Amniotic epithelial cell (primary cell): ENCODE measurements around the gene DUS1L.
A peak's percentile ranks its signal among the peaks of the same experiment; 100 is the strongest.

ENCODE experiments used
- DNase-seq: peaks from one replicate; pipeline ENCODE4 v3.0.0-alpha.2; 2010; ENCODE audit warnings: low read depth

The DUS1L gene

DNA sequence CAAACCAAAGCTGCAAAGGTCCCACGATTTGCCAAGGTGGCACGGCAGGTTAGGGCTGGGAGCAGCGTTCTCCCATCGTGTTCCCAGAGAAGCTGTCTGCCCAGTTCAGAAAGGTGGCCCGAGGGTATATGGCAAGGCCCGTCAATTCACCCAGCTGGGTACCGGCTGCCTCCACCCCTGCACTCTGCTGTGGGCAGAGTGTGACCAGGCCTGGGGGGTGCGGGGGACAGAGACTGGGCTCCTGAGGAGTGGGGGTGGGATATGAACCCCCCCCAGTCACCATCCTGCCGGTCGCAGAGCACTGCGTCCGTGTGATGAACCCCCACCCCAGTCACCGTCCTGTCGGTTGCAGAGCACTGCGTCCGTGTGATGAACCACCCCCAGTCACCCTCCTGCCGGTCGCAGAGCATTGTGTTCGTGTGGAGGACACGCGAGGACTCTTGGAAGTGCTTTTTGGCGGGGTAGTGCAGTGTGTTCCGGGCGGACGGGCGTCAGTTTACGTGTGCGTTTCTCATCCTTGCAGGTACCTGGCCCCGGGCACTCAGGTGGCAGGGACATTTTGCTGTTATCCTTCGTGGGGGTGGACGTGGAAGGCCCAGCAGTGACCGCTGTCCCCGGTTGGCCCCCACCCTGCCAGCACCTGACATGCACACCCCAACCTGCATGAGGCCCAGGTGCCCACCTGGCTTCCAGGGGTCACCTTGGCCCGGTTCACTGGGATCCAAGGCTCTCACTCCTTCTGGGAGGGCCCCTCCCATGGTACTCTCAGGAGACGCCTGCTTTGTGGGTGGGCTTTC lies 35.1 kb upstream of the DUS1L start:
- DNase-seq = no peak

DNA sequence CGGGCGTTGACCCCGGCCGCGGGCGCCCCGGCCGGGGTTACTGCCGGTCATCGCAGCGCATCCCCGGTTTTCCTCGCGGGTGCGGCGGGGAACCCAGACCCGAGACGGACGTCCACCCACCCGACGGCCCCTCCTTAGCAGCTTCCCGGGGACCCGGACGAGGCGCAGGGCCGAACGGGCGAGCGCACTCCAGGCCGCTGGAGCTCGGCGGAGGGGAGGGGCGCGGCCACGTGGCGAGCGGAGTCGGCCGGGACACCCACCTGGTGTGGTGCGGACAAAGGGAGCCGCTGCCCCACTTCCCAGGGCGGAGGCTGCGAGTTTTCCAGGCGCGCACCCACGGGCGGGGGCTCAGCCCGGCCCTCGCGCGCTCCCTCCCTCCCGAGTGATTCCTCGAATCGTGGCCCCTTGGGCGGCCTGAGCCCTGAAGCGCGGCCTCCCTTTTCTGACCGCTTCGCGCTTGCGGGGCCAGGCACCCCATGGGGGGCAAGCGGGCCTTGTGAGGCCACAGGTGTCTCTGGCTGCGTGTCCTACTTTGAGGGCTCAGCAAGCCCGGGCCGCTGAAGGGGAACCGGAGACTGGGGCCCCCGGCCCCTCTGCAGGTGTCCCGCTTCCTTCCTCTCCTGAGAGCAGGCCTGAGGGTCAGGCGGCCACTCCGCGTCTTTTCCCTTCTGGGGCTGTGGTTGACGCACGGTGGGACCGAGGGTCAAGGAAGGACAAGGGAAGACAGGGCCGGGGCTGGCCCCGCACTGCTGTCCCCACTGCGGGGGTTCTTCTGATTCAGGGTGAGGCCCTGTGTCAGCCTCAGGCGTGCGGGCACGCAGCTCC lies 33.5 kb upstream of the DUS1L start:
- no peak for DNase-seq

DNA sequence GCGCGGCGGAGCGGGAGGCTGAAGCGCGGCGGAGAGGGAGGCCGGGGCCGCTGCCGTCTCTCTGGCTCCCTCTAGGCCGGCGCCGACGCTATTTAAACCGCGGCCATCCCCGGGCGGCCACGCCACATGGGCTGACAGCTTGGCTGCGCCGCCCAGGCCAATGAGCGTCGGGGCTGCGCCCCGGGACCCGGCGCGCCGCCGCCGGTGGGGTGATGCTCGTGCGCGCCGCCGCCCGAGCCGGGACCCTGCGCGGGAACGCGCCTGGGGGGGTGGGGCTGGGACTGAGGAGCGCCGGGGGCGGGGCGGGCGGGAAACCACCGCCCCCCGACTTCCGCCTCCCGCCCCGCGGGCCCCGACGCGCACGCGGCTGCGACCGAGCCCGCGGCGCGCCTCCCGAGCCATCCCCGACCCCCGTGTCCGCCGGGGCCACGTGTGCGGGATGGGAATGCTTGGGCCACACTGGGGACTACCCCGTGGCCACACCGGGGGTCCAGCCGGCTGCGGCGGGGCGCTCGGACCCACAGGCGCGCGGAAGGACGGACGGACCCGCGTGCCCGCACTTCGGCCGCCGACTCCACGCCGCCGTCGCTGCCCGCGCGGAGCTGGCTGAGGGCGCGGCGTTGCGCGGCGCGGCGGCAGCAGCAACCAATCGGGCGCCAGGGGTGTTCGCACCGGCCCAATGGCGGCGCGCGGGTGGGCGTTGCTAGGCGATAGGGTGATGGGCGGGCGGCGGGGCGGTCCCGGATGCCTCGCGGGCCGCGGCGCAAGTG lies 32.8 kb upstream of the DUS1L start, which contains the start of gene FASN:
FASN (minus strand) TSS at position 68 of the 770 bp plus-strand sequence. CDS start 1,791 bp downstream, outside the sequence.
- peak; percentile 91 for DNase-seq

DNA sequence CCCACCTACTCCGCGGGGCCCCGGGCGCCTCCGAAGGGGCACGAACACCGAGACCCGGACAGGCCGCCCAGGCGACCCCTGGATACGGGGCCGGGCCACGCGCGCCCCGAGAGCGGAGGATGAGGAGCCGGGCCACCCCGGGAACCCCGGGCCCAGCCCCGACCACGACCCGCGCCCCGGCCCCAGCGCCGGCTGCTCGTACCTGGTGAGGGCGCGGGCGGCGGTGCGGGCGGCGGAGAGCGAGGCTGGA lies 32.2 kb upstream of the DUS1L start:
- DNase-seq = no peak

DNA sequence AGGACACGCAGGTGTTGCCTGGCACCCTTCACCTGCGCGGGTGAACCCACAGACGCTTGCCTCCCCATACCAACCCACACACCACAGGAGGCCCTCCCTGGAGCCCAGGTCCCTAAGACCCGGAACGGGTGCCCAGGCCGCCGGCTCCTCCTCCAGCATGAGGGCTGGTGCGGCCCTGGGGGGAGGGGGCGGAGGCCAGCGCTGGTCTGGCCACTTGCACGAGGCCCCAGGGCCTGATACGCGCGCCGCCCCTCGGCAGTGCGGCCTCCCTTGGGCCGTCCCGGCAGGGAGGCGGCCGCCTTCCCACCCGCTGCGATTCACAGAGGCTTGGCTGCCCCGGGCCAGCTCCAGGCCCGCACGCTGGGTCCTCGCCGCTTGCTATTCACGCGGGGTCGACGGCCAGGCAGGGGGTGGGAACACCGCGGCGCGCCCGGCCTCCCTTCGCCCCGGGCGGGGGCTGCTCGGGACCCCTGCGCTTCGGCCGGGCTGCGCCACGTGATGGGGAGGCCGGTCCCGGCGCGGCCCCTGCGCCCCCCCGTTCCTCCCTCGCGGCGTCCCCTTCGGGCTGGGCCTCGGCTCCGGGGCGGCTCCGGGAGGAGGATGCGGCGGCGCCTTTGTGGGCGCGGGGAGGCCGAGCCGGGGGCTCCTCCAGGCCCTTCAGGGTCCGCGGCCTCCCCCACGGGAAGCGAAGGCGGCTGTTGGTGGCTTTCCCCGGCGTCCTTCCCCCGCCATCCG lies 31.7 kb upstream of the DUS1L start:
- peak; percentile 60 for DNase-seq

DNA sequence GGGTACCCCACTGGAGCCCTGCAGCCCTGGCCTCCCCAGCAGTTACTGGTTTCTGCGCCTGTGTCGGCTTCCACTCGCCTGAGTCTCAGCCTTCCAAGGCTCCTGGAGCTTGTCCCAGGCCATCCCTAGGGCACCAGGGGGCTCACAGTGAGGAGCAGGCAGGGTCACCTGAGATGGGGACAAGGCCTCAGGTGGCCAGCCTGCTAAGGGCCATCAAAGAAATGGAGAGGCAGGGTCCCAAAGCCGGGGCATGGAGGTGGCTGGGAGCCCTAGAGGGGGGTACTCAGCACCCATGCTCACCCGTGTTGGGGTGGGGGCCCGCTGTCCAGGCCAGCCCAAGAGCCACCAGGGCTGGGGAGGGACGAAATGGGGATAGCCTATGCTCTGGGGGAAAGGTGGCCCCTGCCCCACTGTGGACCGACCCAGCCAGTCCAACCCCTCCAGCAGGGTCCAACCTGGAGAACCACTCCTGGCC lies 31.1 kb upstream of the DUS1L start:
- DNase-seq = no peak

DNA sequence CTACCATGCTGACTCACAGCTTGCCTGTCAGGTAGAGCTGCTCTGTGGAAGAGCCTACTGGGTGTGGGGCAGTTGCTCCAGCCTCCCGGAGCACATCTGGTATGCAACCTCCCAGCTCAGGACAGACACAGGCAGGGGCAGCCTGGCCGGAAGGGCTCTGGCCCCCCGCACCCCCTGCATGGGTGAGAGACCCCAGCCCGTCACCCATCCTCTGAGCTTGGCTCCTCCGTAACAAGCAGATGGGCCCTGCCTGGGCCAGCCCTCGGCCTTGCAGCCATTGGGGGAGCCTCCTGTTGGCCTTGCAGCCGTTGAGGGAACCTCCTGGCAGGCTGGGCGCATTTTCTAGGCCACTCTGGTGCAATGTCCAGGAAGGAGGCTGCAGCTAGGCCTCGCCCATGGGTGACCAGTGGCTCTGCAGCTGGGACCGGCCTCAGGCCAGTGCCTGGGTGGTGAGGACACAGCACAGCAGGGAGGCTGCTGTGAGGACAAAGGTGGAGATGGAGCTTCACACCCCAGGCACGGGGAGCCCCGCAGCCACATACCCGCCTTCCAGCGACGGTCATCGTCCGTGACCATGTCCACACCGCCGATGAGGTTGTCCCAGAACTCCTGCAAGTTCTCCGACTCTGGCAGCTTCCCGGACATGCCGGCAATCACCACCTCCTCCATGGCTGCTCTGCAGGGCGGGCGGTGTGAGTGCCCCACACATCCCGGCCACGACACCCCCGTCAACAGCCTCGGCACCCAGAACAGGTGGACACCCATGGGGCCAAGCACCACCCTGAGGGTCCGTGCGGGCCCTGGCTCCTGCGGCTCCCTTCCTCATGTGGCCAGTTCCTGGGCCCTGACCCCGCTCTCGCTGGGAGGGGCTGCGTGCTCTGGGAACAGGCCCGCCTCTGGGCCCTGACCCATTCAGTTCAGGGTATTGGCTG lies 30.4 kb upstream of the DUS1L start:
- DNase-seq = no peak

DNA sequence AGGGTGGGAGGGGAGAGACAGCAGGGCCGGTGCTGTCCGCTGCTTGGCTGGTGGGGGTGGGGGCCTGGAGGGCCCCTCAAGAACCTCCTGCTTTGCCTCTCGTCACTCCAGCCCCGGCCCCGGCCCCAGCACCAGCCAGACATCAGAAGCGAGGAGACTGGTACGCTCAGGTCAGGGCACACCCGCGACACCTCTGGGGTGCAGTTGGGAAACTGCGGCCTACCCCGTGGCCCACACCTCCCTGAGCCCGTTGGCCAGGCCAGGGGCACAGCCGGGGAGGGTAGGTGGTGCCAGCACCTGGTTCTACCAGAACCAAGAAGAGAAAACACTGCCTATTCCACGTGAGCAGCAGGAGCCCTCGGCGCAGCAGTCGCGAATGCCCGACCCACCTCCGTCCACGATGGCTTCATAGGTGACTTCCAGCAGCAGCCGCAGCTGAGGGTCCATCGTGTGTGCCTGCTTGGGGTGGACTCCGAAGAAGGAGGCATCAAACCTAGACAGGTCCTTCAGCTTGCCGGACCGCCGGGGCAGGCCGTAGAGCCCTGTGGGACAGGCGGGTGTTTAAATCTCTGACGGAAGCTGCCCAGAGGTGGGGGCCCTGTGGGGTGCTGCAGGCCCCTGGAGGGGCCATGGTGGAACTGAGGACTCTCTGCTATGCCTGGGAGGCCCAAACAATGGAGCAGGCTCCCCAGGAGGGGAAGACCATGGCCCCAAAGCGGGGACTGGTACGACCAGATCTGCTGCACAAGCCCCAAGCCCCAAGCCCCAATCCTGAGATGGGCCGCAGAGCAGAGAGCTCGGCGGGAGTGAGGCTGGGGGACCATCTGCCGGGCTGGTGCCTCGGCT lies 29.6 kb upstream of the DUS1L start:
- DNase-seq = no peak

DNA sequence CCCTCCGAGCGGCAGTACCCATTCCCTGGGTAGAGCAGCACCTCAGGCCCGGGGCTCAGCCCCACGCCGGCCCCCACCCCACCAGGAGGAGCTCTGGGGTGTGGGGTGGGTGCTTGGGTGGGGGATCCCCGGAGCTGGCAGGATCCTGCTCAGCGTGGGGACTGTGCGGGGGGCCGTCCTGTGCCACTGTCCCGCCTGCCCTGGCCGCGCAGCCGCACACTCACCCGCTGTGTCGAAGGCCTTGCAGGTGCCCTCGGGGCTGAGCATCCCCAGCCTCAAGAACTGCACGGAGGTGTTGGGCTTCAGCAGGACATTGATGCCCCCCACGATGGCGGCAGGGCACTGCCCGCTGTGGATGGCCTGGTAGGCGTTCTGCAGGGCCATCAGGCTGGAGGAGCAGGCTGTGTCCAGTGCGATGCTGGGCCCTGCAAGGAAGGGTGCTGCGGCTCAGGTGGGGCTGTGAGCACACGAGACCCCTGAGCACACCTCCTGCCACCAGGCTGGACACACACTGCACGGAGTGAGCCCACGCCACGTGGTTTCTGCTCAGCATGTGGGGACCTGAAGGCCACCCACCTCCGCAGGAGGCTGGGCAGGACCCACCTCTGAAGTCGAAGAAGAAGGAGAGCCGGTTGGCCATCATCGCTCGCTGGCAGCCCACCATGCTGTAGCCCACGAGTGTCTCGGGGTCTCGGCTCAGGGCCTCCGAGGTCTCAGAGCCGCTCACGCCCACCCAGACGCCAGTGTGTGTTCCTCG lies 27.6 kb upstream of the DUS1L start:
- no peak for DNase-seq

DNA sequence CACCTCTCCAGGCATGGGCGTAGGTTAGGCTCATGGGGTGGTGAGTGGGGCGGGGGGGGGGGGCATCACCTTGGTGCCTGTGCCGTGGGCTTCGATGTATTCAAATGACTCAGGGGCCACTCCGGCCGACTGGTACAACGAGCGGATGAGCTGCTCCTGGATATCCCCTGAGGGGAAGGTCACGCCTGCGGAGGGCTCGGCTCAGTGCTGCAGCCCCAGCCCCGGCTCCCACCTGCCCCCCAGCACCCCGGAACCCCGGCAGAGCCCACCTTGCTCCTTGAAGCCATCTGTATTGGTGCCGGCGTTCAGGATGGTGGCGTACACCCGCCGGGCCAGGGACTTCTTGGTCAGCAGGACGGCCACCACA lies 27.0 kb upstream of the DUS1L start:
- DNase-seq = no peak

DNA sequence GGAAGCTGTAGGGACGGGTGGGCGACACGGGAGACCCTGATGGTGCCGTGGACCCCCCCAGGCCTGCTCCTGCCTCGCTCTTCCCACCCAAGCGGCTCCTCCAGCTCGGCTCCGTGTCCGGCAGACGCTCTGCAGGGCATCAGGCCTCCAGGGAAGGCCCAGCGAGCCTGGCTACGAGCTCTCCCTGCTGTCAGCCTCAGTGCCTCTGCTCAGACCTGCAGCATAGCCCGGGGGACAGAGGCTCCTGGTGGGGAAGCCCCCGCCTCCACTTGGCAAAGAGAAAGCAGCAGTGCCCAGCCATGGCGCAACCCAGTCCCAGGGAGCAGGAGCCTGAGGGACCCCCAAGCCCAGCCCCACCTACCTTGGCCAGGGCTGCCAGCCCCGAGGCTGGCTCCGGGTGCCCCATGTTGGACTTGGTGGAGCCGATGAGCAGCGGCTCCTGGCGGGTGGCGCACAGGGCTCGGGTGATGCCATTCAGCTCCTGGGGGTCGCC lies 26.5 kb upstream of the DUS1L start:
- no peak for DNase-seq

DNA sequence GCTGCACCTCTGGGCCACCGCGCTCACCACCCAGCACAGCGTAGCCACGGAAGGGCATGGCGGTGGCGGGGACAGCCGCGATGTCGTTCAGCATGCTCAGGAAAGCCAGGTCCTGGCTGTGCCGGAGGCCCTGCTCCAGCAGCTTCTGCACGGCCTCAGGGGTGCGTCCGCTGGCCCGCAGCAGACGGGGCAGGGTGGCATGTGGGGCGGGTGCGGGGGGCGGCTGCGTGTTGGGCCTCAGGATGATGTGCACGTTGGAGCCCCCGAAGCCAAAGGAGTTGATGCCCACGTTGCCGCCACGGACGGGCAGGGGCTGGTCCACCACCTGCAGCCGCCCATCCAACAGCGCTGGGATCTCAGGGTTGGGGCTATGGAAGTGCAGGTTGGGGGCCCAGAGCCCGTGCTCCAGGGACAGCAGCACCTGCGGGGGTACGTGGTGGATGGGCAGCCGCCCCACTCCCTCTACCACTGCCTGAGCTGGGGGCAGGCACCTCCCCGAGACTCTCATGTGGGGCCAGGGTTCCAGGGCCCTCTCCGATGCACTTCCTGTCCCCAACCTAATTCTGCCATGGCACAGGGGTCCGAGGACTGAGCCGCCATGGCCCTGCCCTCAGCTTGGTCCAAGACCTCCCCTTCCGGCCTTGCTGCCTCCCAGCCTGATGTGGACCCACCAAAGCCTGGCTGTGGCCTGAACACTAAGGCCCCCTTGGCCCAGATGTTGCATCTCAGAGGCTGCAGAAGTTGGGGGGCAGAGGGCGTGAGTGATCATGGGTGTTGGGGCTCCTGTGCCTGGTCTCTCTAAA lies 25.9 kb upstream of the DUS1L start:
- DNase-seq = no peak

DNA sequence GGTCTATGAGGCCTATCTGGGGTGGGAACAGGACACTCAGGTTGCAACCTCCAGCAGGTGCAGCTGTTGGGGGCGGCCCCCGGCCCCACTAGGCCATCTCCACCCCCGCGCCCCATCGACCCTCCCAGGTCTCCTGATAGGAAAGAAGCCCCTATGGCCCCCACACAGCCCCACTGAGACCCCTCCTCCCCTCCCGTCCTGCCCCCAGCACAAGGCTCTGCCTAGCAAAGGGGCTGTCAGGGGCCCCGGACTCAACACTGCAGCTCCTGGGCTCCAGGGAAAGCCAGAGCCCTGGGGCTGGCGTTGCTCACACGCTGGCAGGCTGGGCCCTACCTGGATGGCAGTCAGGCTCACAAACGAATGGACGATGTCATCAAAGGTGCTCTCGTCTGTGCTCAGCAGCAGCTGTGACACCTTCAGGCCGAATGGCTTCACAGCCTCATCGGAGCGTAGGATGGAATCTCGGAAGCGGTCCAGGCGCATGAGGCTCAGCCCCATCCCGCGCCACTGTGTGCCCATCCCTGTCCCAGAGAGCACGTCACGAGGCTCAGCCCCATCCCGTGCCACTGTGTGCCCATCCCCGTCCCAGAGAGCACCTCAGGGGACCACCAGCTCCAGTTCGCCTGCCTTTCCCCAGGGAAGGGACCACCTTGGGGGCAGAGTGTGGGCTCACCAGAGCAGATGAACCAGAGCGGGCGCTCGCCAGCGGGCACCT lies 25.1 kb upstream of the DUS1L start:
- no peak for DNase-seq

DNA sequence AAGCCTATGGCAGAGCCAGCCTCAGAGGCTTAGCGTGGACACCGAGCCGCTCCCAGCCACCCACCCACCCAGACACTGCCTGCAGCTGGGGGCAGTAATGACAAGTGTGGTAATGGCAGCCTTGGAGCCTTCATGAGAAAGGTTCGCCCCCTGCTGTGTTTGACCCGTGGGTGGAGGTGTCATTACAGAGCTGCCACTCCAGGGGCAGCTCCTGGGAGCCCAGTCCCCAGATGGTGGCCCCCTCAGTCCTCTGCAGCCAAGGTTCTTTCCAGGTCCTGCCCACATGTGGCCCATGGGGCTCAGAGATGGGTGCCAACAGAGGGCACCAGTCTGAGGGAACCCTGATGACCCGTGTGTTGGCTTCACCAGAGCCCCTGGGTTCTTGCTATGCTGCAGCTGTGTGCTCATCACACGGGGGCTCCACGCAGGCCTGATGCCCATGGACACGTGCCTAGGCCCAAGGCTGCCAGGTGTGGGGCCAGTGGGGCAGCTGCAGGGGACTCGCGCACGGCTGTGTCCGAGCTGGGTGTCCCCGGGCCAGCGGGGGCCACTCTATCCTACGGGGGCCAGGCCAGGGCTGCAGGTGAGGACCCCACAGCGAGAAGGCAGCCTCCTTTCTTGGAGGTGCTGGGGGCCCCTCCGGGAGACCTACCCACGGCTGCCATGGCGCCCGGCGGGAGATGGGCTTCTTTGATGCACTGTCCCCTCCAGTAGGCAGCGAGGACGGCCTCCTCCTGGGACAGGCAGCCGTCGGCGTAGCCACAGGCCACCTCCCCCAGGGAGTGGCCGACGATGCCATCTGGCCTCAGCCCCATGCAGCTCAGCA lies 24.3 kb upstream of the DUS1L start:
- no peak for DNase-seq

DNA sequence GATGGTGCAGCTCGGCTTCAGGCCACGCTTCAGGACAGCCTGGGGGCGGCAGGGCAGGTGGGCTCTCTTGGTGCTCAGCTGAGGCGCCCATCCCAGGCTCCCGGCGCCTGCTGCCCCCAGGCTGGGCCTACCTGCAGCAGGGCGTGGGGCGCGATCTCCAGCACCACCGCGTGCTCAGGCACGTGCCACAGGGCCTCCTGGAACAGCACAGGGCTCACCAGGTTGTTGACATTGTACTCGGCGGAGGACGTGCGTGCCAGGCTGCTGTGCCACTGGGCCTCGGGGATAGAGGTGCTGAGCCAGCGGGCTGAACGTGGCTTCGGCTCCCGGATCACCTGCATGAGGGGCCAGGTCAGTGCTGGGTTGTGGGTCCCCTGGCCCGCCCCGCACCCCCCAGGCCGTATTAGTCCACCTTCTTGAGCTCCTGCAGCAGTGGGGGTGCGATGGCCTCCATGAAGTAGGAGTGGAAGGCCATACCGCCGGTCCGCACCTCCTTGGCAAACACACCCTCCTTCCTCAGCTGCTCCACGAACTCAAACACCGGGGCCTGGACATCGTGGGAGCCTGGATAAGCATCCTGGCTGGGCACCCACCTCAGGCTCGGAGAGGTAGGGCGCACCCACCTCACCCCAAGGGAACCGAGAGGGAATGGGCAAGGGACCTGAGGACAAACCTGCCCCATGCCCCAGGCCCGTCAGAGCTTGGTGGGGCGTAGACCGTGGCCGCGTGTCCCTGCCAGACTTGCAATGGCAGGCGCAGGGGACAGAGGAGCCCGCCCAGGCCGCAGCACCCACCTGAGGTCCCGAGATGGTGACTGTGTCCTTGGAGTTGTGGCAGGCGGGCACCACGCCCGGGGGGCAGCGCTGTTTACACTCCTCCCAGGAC lies 23.5 kb upstream of the DUS1L start:
- DNase-seq = no peak
